GM21723 (cell line): Measurements from ENCODE around the gene TMPRSS11F.
"Not testable (repeated sequence)": the region's sequence is repeated elsewhere in the genome, so short reads cannot be mapped to it uniquely, and the experiment has no call there.

Source experiments
- ATAC-seq: cut with Tn5 transposase; IDR thresholded peaks from one replicate; pipeline ENCODE4 v1.9.1; 2021; ENCODE audit warnings: mild to moderate bottlenecking, moderate library complexity; ENCODE audit not compliant: unreplicated experiment

Gene TMPRSS11F

GRCh38 chr4:68129793-68130192 lies at the start of gene TMPRSS11F:
TMPRSS11F (minus strand) TSS chr4:68129869; CDS start chr4:68129820, 49 bp downstream.
- no peak for ATAC-seq

GRCh38 chr4:68176904-68177303 lies 47.2 kb upstream of the TMPRSS11F start:
- no peak for ATAC-seq

GRCh38 chr4:68176500-68176899 lies 46.8 kb upstream of the TMPRSS11F start:
- ATAC-seq = no peak

- peak; percentile 93 for ATAC-seq
Observed at GRCh38 chr4:68175562-68176155, 46.0 kb upstream of the TMPRSS11F start.

- not testable (repeated sequence) for ATAC-seq
Observed at GRCh38 chr4:68174389-68174788, 44.7 kb upstream of the TMPRSS11F start.

GRCh38 chr4:68172147-68172546 lies 42.5 kb upstream of the TMPRSS11F start:
- ATAC-seq = not testable (repeated sequence)

GRCh38 chr4:68167706-68168105 lies 38.0 kb upstream of the TMPRSS11F start:
- ATAC-seq = no peak

- no peak for ATAC-seq
Observed at GRCh38 chr4:68167166-68167565, 37.5 kb upstream of the TMPRSS11F start.

GRCh38 chr4:68163754-68164153 lies 34.1 kb upstream of the TMPRSS11F start:
- ATAC-seq = no peak

- ATAC-seq = no peak
Observed at GRCh38 chr4:68162196-68162595, 32.5 kb upstream of the TMPRSS11F start.

- no peak for ATAC-seq
Observed at GRCh38 chr4:68152411-68152810, 22.7 kb upstream of the TMPRSS11F start.

- ATAC-seq = no peak
Observed at GRCh38 chr4:68148800-68149685, 19.4 kb upstream of the TMPRSS11F start.

- no peak for ATAC-seq
Observed at GRCh38 chr4:68147079-68147478, 17.4 kb upstream of the TMPRSS11F start.

- no peak for ATAC-seq
Observed at GRCh38 chr4:68145261-68145660, 15.6 kb upstream of the TMPRSS11F start.

GRCh38 chr4:68141852-68142251 lies 12.2 kb upstream of the TMPRSS11F start:
- no peak for ATAC-seq

GRCh38 chr4:68132342-68132741 lies 2.7 kb upstream of the TMPRSS11F start:
- no peak for ATAC-seq

GRCh38 chr4:68124262-68124661 lies 5.4 kb downstream of the TMPRSS11F start:
- no peak for ATAC-seq

GRCh38 chr4:68123525-68123924 lies 6.1 kb downstream of the TMPRSS11F start:
- no peak for ATAC-seq

GRCh38 chr4:68119921-68120320 lies 9.7 kb downstream of the TMPRSS11F start:
- ATAC-seq = no peak

GRCh38 chr4:68110441-68110840 lies 19.2 kb downstream of the TMPRSS11F start:
- ATAC-seq = no peak

- no peak for ATAC-seq
Observed at GRCh38 chr4:68109868-68110267, 19.8 kb downstream of the TMPRSS11F start.

GRCh38 chr4:68082758-68083157 lies 46.9 kb downstream of the TMPRSS11F start:
- no peak for ATAC-seq
